Measurements from ENCODE around the gene LEKR1.

Gene LEKR1

GRCh38 chr3:157091083-157091833, 265.1 kb downstream of the LEKR1 start:
- no peak overlapping the region for H3K27ac ChIP-seq (ENCODE audit: low read length)
- peaks cover 32% of the 10 kb centered on the region for H3K4me1 ChIP-seq (ENCODE audit: insufficient read depth, low read length)
- H2AFZ ChIP-seq (ENCODE audit: low read depth, low read length): peak overlapping the region; percentile 88; the same call in 1 of the 2 replicates
- ATAC-seq (ENCODE audit: insufficient read depth, low read depth) (no peak), DNase-seq (no peak)
- H3K9ac ChIP-seq (ENCODE audit: low read depth, low read length): no peak overlapping the region
- no peaks in the 10 kb centered on the region for H4K20me1 ChIP-seq (ENCODE audit: insufficient read depth, low read length)
- no peaks in the 10 kb centered on the region for H3K79me2 ChIP-seq (ENCODE audit: insufficient read depth, low read length)
- no peak overlapping the region for H3K4me3 ChIP-seq (ENCODE audit: low read depth in 1 of 2, low read length in 2 of 2)
- peaks cover 6% of the 10 kb centered on the region for H3K27me3 ChIP-seq (ENCODE audit: insufficient read depth, low read length, poor library complexity)
- H3K4me2 ChIP-seq (ENCODE audit: insufficient read depth, low read length): no peak overlapping the region
- TF ChIP-seq EZH2 (IDR thresholded peaks at IDR 0.05; ENCODE audit: borderline replicate concordance, low read depth, low read length, severe bottlenecking): no peak
- no peak for TF ChIP-seq CTCF (IDR thresholded peaks at IDR 0.05; ENCODE audit: borderline replicate concordance, extremely low read depth, low read length, poor library complexity, severe bottlenecking)
- H3K9me3 ChIP-seq (ENCODE audit: insufficient read depth, low read length, severe bottlenecking): no peaks in the 10 kb centered on the region
- no peaks in the 10 kb centered on the region for H3K36me3 ChIP-seq (ENCODE audit: insufficient read depth, low read length)

- H3K27me3 ChIP-seq (ENCODE audit: insufficient read depth, low read length, poor library complexity): peaks cover 14% of the 10 kb centered on the region
- no peak overlapping the region for H3K9ac ChIP-seq (ENCODE audit: low read depth, low read length)
- H2AFZ ChIP-seq (ENCODE audit: low read depth, low read length): no peak overlapping the region
- DNase-seq: no peak
- peaks cover 31% of the 10 kb centered on the region for H3K4me1 ChIP-seq (ENCODE audit: insufficient read depth, low read length)
- H3K36me3 ChIP-seq (ENCODE audit: insufficient read depth, low read length): no peaks in the 10 kb centered on the region
- H3K27ac ChIP-seq (ENCODE audit: low read length): no peak overlapping the region
- H3K79me2 ChIP-seq (ENCODE audit: insufficient read depth, low read length): no peaks in the 10 kb centered on the region
- no peak overlapping the region for H3K4me2 ChIP-seq (ENCODE audit: insufficient read depth, low read length)
- no peaks in the 10 kb centered on the region for H3K9me3 ChIP-seq (ENCODE audit: insufficient read depth, low read length, severe bottlenecking)
- H4K20me1 ChIP-seq (ENCODE audit: insufficient read depth, low read length): no peaks in the 10 kb centered on the region
- H3K4me3 ChIP-seq (ENCODE audit: low read depth in 1 of 2, low read length in 2 of 2): no peak overlapping the region
- no peak for TF ChIP-seq CTCF (IDR thresholded peaks at IDR 0.05; ENCODE audit: borderline replicate concordance, extremely low read depth, low read length, poor library complexity, severe bottlenecking)
- TF ChIP-seq EZH2 (IDR thresholded peaks at IDR 0.05; ENCODE audit: borderline replicate concordance, low read depth, low read length, severe bottlenecking): no peak
- no peak for ATAC-seq (ENCODE audit: insufficient read depth, low read depth)
Observed at GRCh38 chr3:157092230-157092629, 266.1 kb downstream of the LEKR1 start.

GRCh38 chr3:157093096-157093495, 266.9 kb downstream of the LEKR1 start:
- no peak overlapping the region for H3K9ac ChIP-seq (ENCODE audit: low read depth, low read length)
- H2AFZ ChIP-seq (ENCODE audit: low read depth, low read length): no peak overlapping the region
- no peak for ATAC-seq (ENCODE audit: insufficient read depth, low read depth)

More at GRCh38 chr3:157093096-157093495, 266.9 kb downstream of the LEKR1 start:
- peaks cover 23% of the 10 kb centered on the region for H3K4me1 ChIP-seq (ENCODE audit: insufficient read depth, low read length)
- H3K79me2 ChIP-seq (ENCODE audit: insufficient read depth, low read length): no peaks in the 10 kb centered on the region
- TF ChIP-seq CTCF (IDR thresholded peaks at IDR 0.05; ENCODE audit: borderline replicate concordance, extremely low read depth, low read length, poor library complexity, severe bottlenecking) (no peak), EZH2 (IDR thresholded peaks at IDR 0.05; ENCODE audit: borderline replicate concordance, low read depth, low read length, severe bottlenecking) (no peak)
- H4K20me1 ChIP-seq (ENCODE audit: insufficient read depth, low read length): no peaks in the 10 kb centered on the region
- no peak overlapping the region for H3K27ac ChIP-seq (ENCODE audit: low read length)
- no peaks in the 10 kb centered on the region for H3K36me3 ChIP-seq (ENCODE audit: insufficient read depth, low read length)
- DNase-seq: no peak
- H3K4me2 ChIP-seq (ENCODE audit: insufficient read depth, low read length): no peak overlapping the region
- H3K27me3 ChIP-seq (ENCODE audit: insufficient read depth, low read length, poor library complexity): peaks cover 19% of the 10 kb centered on the region
- no peaks in the 10 kb centered on the region for H3K9me3 ChIP-seq (ENCODE audit: insufficient read depth, low read length, severe bottlenecking)
- no peak overlapping the region for H3K4me3 ChIP-seq (ENCODE audit: low read depth in 1 of 2, low read length in 2 of 2)

All from DND-41 (cell line).